Ishikawa (cell line): Measurements from ENCODE around the gene PLXNA2.

Experiments used
- CREB1 ChIP-seq: IDR thresholded peaks from 2 replicates; pipeline ENCODE4 v1.6.1; 2012; ENCODE audit warnings: low read depth
- EP300 ChIP-seq: IDR thresholded peaks from 2 replicates; pipeline ENCODE4 v1.6.1; 2012; ENCODE audit warnings: borderline replicate concordance
- FOXM1 ChIP-seq: IDR thresholded peaks from 2 replicates; pipeline ENCODE4 v1.6.1; 2012; ENCODE audit warnings: low read depth, borderline replicate concordance
- RAD21 ChIP-seq: IDR thresholded peaks from 2 replicates; pipeline ENCODE4 v1.6.1; 2012; ENCODE audit warnings: low read depth
- TAF1 ChIP-seq: IDR thresholded peaks from 2 replicates; pipeline ENCODE4 v1.6.1; 2012; ENCODE audit warnings: low read depth, mild to moderate bottlenecking
- TCF12 ChIP-seq: IDR thresholded peaks from 2 replicates; pipeline ENCODE4 v1.6.1; 2012; ENCODE audit warnings: low read depth
- TEAD4 ChIP-seq: IDR thresholded peaks from 2 replicates; pipeline ENCODE4 v1.6.1; 2012
- USF1 ChIP-seq: IDR thresholded peaks from 2 replicates; pipeline ENCODE4 v1.6.1; 2012
- YY1 ChIP-seq: IDR thresholded peaks from 2 replicates; pipeline ENCODE4 v1.6.1; 2012; ENCODE audit warnings: low read depth
- ZBTB7A ChIP-seq: IDR thresholded peaks from 2 replicates; pipeline ENCODE4 v1.6.1; 2012; ENCODE audit warnings: low read depth
- TF ChIP-seq, protein P1 (sequence below): IDR thresholded peaks from 2 replicates; pipeline ENCODE4 v1.6.1; 2012
- TF ChIP-seq, protein P2 (sequence below): IDR thresholded peaks from 2 replicates; pipeline ENCODE4 v1.6.1; 2012; ENCODE audit warnings: low read depth, mild to moderate bottlenecking

- TF ChIP-seq TCF12, result no peak
- no peak for TF ChIP-seq YY1
- no peak for TF ChIP-seq TAF1
- TF ChIP-seq FOXM1, result no peak
- no peak for TF ChIP-seq RAD21
- no peak for TF ChIP-seq CREB1
- TF ChIP-seq USF1, result no peak
- TF ChIP-seq, protein P1, sequence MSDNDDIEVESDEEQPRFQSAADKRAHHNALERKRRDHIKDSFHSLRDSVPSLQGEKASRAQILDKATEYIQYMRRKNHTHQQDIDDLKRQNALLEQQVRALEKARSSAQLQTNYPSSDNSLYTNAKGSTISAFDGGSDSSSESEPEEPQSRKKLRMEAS, result no peak
- no peak for TF ChIP-seq EP300
- TF ChIP-seq ZBTB7A, result no peak
- TF ChIP-seq TEAD4, result no peak
- TF ChIP-seq, protein P2, sequence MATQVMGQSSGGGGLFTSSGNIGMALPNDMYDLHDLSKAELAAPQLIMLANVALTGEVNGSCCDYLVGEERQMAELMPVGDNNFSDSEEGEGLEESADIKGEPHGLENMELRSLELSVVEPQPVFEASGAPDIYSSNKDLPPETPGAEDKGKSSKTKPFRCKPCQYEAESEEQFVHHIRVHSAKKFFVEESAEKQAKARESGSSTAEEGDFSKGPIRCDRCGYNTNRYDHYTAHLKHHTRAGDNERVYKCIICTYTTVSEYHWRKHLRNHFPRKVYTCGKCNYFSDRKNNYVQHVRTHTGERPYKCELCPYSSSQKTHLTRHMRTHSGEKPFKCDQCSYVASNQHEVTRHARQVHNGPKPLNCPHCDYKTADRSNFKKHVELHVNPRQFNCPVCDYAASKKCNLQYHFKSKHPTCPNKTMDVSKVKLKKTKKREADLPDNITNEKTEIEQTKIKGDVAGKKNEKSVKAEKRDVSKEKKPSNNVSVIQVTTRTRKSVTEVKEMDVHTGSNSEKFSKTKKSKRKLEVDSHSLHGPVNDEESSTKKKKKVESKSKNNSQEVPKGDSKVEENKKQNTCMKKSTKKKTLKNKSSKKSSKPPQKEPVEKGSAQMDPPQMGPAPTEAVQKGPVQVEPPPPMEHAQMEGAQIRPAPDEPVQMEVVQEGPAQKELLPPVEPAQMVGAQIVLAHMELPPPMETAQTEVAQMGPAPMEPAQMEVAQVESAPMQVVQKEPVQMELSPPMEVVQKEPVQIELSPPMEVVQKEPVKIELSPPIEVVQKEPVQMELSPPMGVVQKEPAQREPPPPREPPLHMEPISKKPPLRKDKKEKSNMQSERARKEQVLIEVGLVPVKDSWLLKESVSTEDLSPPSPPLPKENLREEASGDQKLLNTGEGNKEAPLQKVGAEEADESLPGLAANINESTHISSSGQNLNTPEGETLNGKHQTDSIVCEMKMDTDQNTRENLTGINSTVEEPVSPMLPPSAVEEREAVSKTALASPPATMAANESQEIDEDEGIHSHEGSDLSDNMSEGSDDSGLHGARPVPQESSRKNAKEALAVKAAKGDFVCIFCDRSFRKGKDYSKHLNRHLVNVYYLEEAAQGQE, result no peak
Observed at GRCh38 chr1:208150833-208151458, 93.2 kb downstream of the PLXNA2 start.
